GM18498 (cell line): ENCODE measurements around the gene LILRB5.
A peak's percentile ranks its signal among the peaks of the same experiment; 100 is the strongest.
"Not testable (repeated sequence)": the region's sequence is repeated elsewhere in the genome, so short reads cannot be mapped to it uniquely, and the experiment has no call there.

Source experiments
- ATAC-seq: cut with Tn5 transposase; IDR thresholded peaks from one replicate; pipeline ENCODE4 v1.9.1; 2021; ENCODE audit warnings: mild to moderate bottlenecking, moderate library complexity; ENCODE audit not compliant: unreplicated experiment

The LILRB5 gene

GRCh38 chr19:54217517-54218247, 39.4 kb downstream of the LILRB5 start:
- not testable (repeated sequence) for ATAC-seq

GRCh38 chr19:54216869-54217268, 40.2 kb downstream of the LILRB5 start:
- ATAC-seq, result no peak

GRCh38 chr19:54214734-54215133, 42.3 kb downstream of the LILRB5 start:
- not testable (repeated sequence) for ATAC-seq

GRCh38 chr19:54214217-54214616, 42.9 kb downstream of the LILRB5 start:
- not testable (repeated sequence) for ATAC-seq

- ATAC-seq, result no peak
These were observed 45.8 kb downstream of the LILRB5 start for GRCh38 chr19:54211235-54211634.

- no peak for ATAC-seq
These were observed 47.1 kb downstream of the LILRB5 start for GRCh38 chr19:54209811-54210494.

GRCh38 chr19:54209058-54209810, 47.8 kb downstream of the LILRB5 start:
- no peak for ATAC-seq

GRCh38 chr19:54208784-54209057, 48.4 kb downstream of the LILRB5 start:
- no peak for ATAC-seq

GRCh38 chr19:54207983-54208783, 48.9 kb downstream of the LILRB5 start:
- ATAC-seq, result peak; percentile 40

- ATAC-seq, result no peak
These were observed 49.4 kb downstream of the LILRB5 start for GRCh38 chr19:54207676-54207982.

- not testable (repeated sequence) for ATAC-seq
These were observed 49.9 kb downstream of the LILRB5 start for GRCh38 chr19:54207193-54207592.

GRCh38 chr19:54206831-54207177, 50.3 kb downstream of the LILRB5 start:
- no peak for ATAC-seq

GRCh38 chr19:54206030-54206830, 50.8 kb downstream of the LILRB5 start:
- no peak for ATAC-seq

- no peak for ATAC-seq
These were observed 52.2 kb downstream of the LILRB5 start for GRCh38 chr19:54204767-54205468.

GRCh38 chr19:54203151-54203611, 53.9 kb downstream of the LILRB5 start:
- no peak for ATAC-seq

GRCh38 chr19:54201980-54202379, 55.1 kb downstream of the LILRB5 start:
- ATAC-seq, result no peak

GRCh38 chr19:54201172-54201701, 55.8 kb downstream of the LILRB5 start:
- no peak for ATAC-seq
